ENCODE measurements around the gene PRAMEF2.

GRCh38 chr1:12851779-12852178, 5.1 kb upstream of the PRAMEF2 start:
- TF ChIP-seq, protein P1, sequence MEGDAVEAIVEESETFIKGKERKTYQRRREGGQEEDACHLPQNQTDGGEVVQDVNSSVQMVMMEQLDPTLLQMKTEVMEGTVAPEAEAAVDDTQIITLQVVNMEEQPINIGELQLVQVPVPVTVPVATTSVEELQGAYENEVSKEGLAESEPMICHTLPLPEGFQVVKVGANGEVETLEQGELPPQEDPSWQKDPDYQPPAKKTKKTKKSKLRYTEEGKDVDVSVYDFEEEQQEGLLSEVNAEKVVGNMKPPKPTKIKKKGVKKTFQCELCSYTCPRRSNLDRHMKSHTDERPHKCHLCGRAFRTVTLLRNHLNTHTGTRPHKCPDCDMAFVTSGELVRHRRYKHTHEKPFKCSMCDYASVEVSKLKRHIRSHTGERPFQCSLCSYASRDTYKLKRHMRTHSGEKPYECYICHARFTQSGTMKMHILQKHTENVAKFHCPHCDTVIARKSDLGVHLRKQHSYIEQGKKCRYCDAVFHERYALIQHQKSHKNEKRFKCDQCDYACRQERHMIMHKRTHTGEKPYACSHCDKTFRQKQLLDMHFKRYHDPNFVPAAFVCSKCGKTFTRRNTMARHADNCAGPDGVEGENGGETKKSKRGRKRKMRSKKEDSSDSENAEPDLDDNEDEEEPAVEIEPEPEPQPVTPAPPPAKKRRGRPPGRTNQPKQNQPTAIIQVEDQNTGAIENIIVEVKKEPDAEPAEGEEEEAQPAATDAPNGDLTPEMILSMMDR (IDR thresholded peaks at IDR 0.05; ENCODE audit: poor library complexity, severe bottlenecking), result no peak
- no peak for TF ChIP-seq EP300 (conservative IDR thresholded peaks at IDR 0.05; ENCODE audit: poor library complexity, severe bottlenecking)
- TF ChIP-seq RAD21 (conservative IDR thresholded peaks at IDR 0.05), result no peak
- TF ChIP-seq TAF1 (IDR thresholded peaks at IDR 0.05; ENCODE audit: low read depth), result no peak
- TF ChIP-seq, protein P2, sequence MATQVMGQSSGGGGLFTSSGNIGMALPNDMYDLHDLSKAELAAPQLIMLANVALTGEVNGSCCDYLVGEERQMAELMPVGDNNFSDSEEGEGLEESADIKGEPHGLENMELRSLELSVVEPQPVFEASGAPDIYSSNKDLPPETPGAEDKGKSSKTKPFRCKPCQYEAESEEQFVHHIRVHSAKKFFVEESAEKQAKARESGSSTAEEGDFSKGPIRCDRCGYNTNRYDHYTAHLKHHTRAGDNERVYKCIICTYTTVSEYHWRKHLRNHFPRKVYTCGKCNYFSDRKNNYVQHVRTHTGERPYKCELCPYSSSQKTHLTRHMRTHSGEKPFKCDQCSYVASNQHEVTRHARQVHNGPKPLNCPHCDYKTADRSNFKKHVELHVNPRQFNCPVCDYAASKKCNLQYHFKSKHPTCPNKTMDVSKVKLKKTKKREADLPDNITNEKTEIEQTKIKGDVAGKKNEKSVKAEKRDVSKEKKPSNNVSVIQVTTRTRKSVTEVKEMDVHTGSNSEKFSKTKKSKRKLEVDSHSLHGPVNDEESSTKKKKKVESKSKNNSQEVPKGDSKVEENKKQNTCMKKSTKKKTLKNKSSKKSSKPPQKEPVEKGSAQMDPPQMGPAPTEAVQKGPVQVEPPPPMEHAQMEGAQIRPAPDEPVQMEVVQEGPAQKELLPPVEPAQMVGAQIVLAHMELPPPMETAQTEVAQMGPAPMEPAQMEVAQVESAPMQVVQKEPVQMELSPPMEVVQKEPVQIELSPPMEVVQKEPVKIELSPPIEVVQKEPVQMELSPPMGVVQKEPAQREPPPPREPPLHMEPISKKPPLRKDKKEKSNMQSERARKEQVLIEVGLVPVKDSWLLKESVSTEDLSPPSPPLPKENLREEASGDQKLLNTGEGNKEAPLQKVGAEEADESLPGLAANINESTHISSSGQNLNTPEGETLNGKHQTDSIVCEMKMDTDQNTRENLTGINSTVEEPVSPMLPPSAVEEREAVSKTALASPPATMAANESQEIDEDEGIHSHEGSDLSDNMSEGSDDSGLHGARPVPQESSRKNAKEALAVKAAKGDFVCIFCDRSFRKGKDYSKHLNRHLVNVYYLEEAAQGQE (IDR thresholded peaks at IDR 0.05; ENCODE audit: borderline replicate concordance), result no peak
- TF ChIP-seq EZH2 (IDR thresholded peaks at IDR 0.05; ENCODE audit: borderline replicate concordance, insufficient read depth, low read length, poor library complexity, severe bottlenecking), result no peak
- no peak for TF ChIP-seq MXI1 (conservative IDR thresholded peaks at IDR 0.05; ENCODE audit: poor library complexity, severe bottlenecking)
